Measurements from ENCODE around the gene ZNF500.

ZNF500 gene

GRCh38 chr16:4714996-4715395, 52.0 kb downstream of the ZNF500 start:
- H3K4me1 ChIP-seq, result no peaks in the 10 kb centered on the region
- H3K9me3 ChIP-seq, result no peaks in the 10 kb centered on the region
- intact Hi-C loops (cut with DNase I; ENCODE audit: low total_unique reads), result no loop called here
- no peak for TF ChIP-seq CTCF (IDR thresholded peaks at IDR 0.05)
- no peak overlapping the region for H3K4me3 ChIP-seq
- H3K27ac ChIP-seq, result no peak overlapping the region
- no peak for DNase-seq
- H3K36me3 ChIP-seq, result peaks cover 34 to 89% (median 45%) of the 10 kb centered on the region in 3 donors
- H3K27me3 ChIP-seq, result no peaks in the 10 kb centered on the region

- Histone ChIP-seq H3K4me1 (no peaks in the 10 kb centered on the region), H3K9me3 (no peaks in the 10 kb centered on the region), H3K27ac (no peak overlapping the region), H3K4me3 (no peak overlapping the region), H3K27me3 (no peaks in the 10 kb centered on the region), H3K36me3 (peaks cover 44 to 96% (median 53%) of the 10 kb centered on the region in 3 donors)
- intact Hi-C loops (cut with DNase I; ENCODE audit: low total_unique reads), result no loop called here
- DNase-seq, result no peak
- TF ChIP-seq CTCF (IDR thresholded peaks at IDR 0.05), result no peak
These were observed 53.1 kb downstream of the ZNF500 start for GRCh38 chr16:4713663-4714501.

GRCh38 chr16:4709481-4709880, 57.5 kb downstream of the ZNF500 start:
- H3K27me3 ChIP-seq, result no peaks in the 10 kb centered on the region
- TF ChIP-seq CTCF (IDR thresholded peaks at IDR 0.05), result no peak
- H3K27ac ChIP-seq, result no peak overlapping the region
- H3K4me3 ChIP-seq, result no peak overlapping the region
- DNase-seq, result no peak
- H3K4me1 ChIP-seq, result no peaks in the 10 kb centered on the region
- peaks cover 51 to 86% (median 62%) of the 10 kb centered on the region in 3 donors for H3K36me3 ChIP-seq
- intact Hi-C loops (cut with DNase I; ENCODE audit: low total_unique reads), result loop anchor here (5.0 kb wide), 1 partner anchor 88 kb away; the partner anchor contains the start of gene SMIM22
- H3K9me3 ChIP-seq, result no peaks in the 10 kb centered on the region

- no peak for TF ChIP-seq CTCF (IDR thresholded peaks at IDR 0.05)
- Histone ChIP-seq H3K4me3 (no peak overlapping the region), H3K27me3 (no peaks in the 10 kb centered on the region), H3K9me3 (no peaks in the 10 kb centered on the region), H3K4me1 (no peaks in the 10 kb centered on the region), H3K27ac (no peak overlapping the region), H3K36me3 (peaks cover 31 to 79% (median 63%) of the 10 kb centered on the region in 3 donors)
- intact Hi-C loops (cut with DNase I; ENCODE audit: low total_unique reads), result loop anchor here (5.0 kb wide), 1 partner anchor 90 kb away; the partner anchor contains the start of gene SMIM22
- DNase-seq, result no peak
These were observed 60.1 kb downstream of the ZNF500 start for GRCh38 chr16:4706871-4707270.

- H3K36me3 ChIP-seq, result peaks cover 45 to 79% (median 64%) of the 10 kb centered on the region in 3 donors
- no peaks in the 10 kb centered on the region for H3K9me3 ChIP-seq
- H3K4me3 ChIP-seq, result no peak overlapping the region
- H3K27ac ChIP-seq, result no peak overlapping the region
- no peak for TF ChIP-seq CTCF (IDR thresholded peaks at IDR 0.05)
- H3K4me1 ChIP-seq, result no peaks in the 10 kb centered on the region
- no peak for DNase-seq
- intact Hi-C loops (cut with DNase I; ENCODE audit: low total_unique reads), result loop anchor here (5.0 kb wide), 1 partner anchor 92 kb away; the partner anchor contains the start of gene SMIM22
- H3K27me3 ChIP-seq, result no peaks in the 10 kb centered on the region
These were observed 62.0 kb downstream of the ZNF500 start for GRCh38 chr16:4704913-4705312.

Measured in tibial artery (tissue), 4 donors.